Measurements from ENCODE around the gene ACVR1. TPM values are rescaled to one million over a fixed set of nuclear protein-coding genes. Genes with fewer than 3 reads are reported as not detected.
A peak's percentile ranks its signal among the peaks of the same experiment; 100 is the strongest.

Gene ACVR1
- total RNA-seq, 1 donor from 2014 or later, result 29.9 TPM

DNA sequence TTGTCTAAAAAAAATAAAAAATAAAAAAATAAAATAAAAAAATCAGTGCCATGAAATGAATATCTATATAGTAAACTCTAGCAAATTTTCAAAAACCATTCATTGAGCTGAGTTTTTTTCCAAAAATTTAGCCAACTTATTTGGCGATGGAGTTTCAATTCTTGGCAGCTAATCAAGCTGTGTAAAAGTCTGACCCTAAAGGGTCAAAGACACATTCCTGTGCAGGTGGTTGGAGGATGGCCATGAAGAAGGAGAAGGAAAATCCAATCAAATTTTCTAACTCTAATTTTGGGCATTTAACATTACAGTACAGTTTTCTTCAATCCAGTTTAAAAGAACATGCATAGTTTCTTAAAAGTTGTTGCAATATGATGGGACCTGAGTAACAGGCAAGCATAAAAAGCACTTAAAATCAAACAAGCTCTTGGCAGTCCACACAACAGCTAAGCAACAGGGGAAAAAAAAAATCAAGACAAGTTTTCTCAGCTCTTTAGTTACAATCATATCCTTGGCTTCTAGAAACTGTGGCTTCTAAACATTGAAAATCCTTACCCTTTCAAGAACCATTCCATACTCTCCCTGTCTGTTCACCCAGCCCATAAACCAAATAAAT is 54.5 kb downstream of the ACVR1 start:
- Mint-ChIP-seq H3K27ac (ENCODE audit: unreplicated experiment) (no peak overlapping the region), H3K9me3 (ENCODE audit: unreplicated experiment) (no peaks in the 10 kb centered on the region)

DNA sequence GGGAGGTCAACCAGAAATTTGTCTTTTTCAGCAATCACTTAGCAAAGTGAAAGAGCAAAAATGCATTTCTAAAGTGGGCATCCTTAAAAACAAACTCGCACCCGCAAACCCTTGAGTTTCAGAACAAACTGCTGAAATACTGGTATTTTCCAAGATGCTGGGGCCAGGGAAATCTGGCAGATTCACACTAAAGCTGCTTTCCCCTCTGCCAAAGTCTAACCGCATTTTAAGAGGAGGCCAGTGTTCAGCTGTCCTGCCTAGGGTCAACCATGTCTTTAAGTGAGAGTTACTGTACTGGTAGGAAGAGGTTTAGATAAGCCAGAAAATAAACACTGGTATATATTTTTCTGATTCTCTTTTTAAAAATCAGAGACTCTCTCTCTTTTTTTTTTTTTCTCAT is 55.9 kb downstream of the ACVR1 start:
- H3K4me3 Mint-ChIP-seq (ENCODE audit: unreplicated experiment), result no peak overlapping the region
- H3K9me3 Mint-ChIP-seq (ENCODE audit: unreplicated experiment), result no peaks in the 10 kb centered on the region
- peaks cover 30% of the 10 kb centered on the region for H3K4me1 Mint-ChIP-seq (ENCODE audit: unreplicated experiment)
- H3K36me3 Mint-ChIP-seq (ENCODE audit: low read depth, unreplicated experiment), result peaks cover 15% of the 10 kb centered on the region
- DNase-seq (ENCODE audit: low spot score), result no peak
- TF ChIP-seq, protein P1, sequence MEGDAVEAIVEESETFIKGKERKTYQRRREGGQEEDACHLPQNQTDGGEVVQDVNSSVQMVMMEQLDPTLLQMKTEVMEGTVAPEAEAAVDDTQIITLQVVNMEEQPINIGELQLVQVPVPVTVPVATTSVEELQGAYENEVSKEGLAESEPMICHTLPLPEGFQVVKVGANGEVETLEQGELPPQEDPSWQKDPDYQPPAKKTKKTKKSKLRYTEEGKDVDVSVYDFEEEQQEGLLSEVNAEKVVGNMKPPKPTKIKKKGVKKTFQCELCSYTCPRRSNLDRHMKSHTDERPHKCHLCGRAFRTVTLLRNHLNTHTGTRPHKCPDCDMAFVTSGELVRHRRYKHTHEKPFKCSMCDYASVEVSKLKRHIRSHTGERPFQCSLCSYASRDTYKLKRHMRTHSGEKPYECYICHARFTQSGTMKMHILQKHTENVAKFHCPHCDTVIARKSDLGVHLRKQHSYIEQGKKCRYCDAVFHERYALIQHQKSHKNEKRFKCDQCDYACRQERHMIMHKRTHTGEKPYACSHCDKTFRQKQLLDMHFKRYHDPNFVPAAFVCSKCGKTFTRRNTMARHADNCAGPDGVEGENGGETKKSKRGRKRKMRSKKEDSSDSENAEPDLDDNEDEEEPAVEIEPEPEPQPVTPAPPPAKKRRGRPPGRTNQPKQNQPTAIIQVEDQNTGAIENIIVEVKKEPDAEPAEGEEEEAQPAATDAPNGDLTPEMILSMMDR (IDR thresholded peaks at IDR 0.05; ENCODE audit: unreplicated experiment), result no peak
- H3K27ac Mint-ChIP-seq (ENCODE audit: unreplicated experiment), result peak overlapping the region; percentile 81
- H3K27me3 Mint-ChIP-seq (ENCODE audit: unreplicated experiment), result no peaks in the 10 kb centered on the region

More for the DNA sequence above, 54.5 kb downstream of the ACVR1 start:
- H3K4me3 Mint-ChIP-seq (ENCODE audit: unreplicated experiment), result no peak overlapping the region
- no peaks in the 10 kb centered on the region for H3K27me3 Mint-ChIP-seq (ENCODE audit: unreplicated experiment)
- peaks cover 21% of the 10 kb centered on the region for H3K36me3 Mint-ChIP-seq (ENCODE audit: low read depth, unreplicated experiment)
- TF ChIP-seq, protein P1 (IDR thresholded peaks at IDR 0.05; ENCODE audit: unreplicated experiment), result no peak
- H3K4me1 Mint-ChIP-seq (ENCODE audit: unreplicated experiment), result peaks cover 33% of the 10 kb centered on the region
- DNase-seq (ENCODE audit: low spot score), result no peak

DNA sequence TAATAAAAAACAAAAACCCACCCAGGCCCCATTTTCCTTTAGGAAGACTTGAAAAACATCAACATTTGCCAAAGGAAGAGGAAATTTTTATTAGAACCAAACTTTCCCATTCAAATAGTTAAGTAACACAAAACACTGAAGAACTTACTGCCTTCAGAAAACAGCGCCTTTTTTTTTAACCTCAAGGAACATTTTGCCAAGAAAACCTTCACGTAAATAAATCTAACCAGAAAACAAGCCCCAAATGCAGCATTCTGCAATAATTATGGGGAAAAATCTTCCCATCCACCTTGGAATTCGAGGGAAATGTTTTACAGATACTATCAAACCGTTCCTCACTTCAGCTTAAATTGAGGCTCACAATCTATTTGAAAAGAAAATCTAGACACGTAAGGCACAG is 56.4 kb downstream of the ACVR1 start:
- H3K4me3 Mint-ChIP-seq (ENCODE audit: unreplicated experiment), result no peak overlapping the region
- peaks cover 30% of the 10 kb centered on the region for H3K4me1 Mint-ChIP-seq (ENCODE audit: unreplicated experiment)
- H3K36me3 Mint-ChIP-seq (ENCODE audit: low read depth, unreplicated experiment), result peaks cover 15% of the 10 kb centered on the region
- H3K9me3 Mint-ChIP-seq (ENCODE audit: unreplicated experiment), result no peaks in the 10 kb centered on the region
- H3K27ac Mint-ChIP-seq (ENCODE audit: unreplicated experiment), result peak overlapping the region; percentile 81
- no peaks in the 10 kb centered on the region for H3K27me3 Mint-ChIP-seq (ENCODE audit: unreplicated experiment)
- TF ChIP-seq, protein P1 (IDR thresholded peaks at IDR 0.05; ENCODE audit: unreplicated experiment), result no peak
- DNase-seq (ENCODE audit: low spot score), result no peak

DNA sequence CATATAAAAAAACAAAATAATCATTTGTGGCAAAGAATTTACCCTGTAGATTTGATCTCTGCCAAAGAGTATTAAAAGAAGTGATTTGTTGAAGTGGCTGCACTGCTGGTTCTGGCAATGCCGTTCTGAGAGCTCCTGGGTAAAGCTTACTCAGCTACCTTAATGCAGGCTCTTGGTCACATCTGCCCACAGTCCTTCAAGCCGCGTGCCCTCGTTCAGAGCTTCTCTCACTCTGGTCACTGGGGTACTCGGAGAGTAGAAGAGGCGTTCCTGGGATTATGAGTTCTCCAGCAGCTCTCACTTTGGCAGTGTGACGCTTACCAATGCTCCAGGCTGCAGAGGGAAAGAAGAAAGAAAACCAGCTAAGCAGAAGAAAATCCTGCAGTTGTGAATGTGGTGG is 57.9 kb downstream of the ACVR1 start:
- Mint-ChIP-seq H3K4me1 (ENCODE audit: unreplicated experiment) (peaks cover 29% of the 10 kb centered on the region), H3K36me3 (ENCODE audit: low read depth, unreplicated experiment) (peaks cover 15% of the 10 kb centered on the region), H3K27ac (ENCODE audit: unreplicated experiment) (peak overlapping the region; percentile 57), H3K4me3 (ENCODE audit: unreplicated experiment) (peak overlapping the region; percentile 37), H3K9me3 (ENCODE audit: unreplicated experiment) (no peaks in the 10 kb centered on the region), H3K27me3 (ENCODE audit: unreplicated experiment) (no peaks in the 10 kb centered on the region)
- TF ChIP-seq, protein P1 (IDR thresholded peaks at IDR 0.05; ENCODE audit: unreplicated experiment), result no peak
- DNase-seq (ENCODE audit: low spot score), result no peak

DNA sequence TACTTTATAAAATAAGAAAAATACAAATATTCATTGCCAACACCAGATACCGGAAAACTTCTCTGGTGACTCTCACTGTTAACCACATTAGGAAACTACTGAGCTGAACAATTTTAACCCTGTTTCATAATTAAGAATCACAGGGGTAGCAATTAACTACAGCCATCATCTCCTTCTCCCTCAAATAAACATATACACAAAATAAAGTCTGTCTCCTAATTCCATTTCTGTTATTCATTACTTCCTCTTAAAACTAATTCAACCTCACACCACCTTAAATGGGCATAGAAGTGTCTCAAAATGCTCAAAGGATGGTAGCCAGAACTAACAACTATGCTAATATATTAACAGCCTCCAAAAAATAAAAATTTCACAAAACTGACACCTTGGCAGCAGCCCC is 60.7 kb downstream of the ACVR1 start:
- H3K36me3 Mint-ChIP-seq (ENCODE audit: low read depth, unreplicated experiment), result peaks cover 19% of the 10 kb centered on the region
- DNase-seq (ENCODE audit: low spot score), result no peak
- H3K27ac Mint-ChIP-seq (ENCODE audit: unreplicated experiment), result no peak overlapping the region
- H3K9me3 Mint-ChIP-seq (ENCODE audit: unreplicated experiment), result no peaks in the 10 kb centered on the region
- H3K27me3 Mint-ChIP-seq (ENCODE audit: unreplicated experiment), result no peaks in the 10 kb centered on the region
- TF ChIP-seq, protein P1 (IDR thresholded peaks at IDR 0.05; ENCODE audit: unreplicated experiment), result no peak
- no peak overlapping the region for H3K4me3 Mint-ChIP-seq (ENCODE audit: unreplicated experiment)
- H3K4me1 Mint-ChIP-seq (ENCODE audit: unreplicated experiment), result peaks cover 16% of the 10 kb centered on the region
